SK-N-SH (cell line): ENCODE results near the gene CENPVL3. TPM values are rescaled to one million over a fixed set of nuclear protein-coding genes. Genes with fewer than 3 reads are reported as not detected.
"Not testable (repeated sequence)": the region's sequence is repeated elsewhere in the genome, so short reads cannot be mapped to it uniquely, and the experiment has no call there.

Experiments
- CTCF ChIA-PET: fragments of 300-600, 350-600 bp; formaldehyde crosslinking; extraction: SDS; loops from one replicate; lab custom pipeline; 2021; lab: Yijun Ruan, JAX
- POLR2A ChIA-PET: fragments of 350-600 bp; sonication (Branson Sonifier 250); formaldehyde crosslinking; extraction: SDS; loops from one replicate; lab custom pipeline; 2020; ENCODE audit warnings: antibody characterized with exemption, inconsistent platforms; lab: Yijun Ruan, JAX
- DNase-seq: peaks from one replicate; pipeline ENCODE4 v3.0.0; 2012
- H2AFZ ChIP-seq: fragments of 200-600 bp; sonication (generic); 2 replicates; pipeline ENCODE4 v1.8.1; 2016; ENCODE audit warnings: antibody characterized with exemption, mild to moderate bottlenecking, low read depth
- H3F3A ChIP-seq: fragments of 200-600 bp; sonication (generic); replicated peaks from 2 replicates; pipeline ENCODE3; 2016; ENCODE audit warnings: antibody characterized with exemption, mild to moderate bottlenecking; ENCODE audit not compliant: insufficient read depth
- H3K27ac ChIP-seq, 2 experiments: fragments of 200-500 bp in 1 of 2; fragments of 200-600 bp in 1 of 2; sonication (Bioruptor generic) in 1 of 2; sonication (generic), shearing (Covaris generic) in 1 of 2; 2 replicates each; pipeline versions ENCODE4 v1.5.1 to v1.6.1; 2014 to 2016; ENCODE audit warnings: low read depth in 2 of 2, inconsistent platforms in 1 of 2, low read length in 1 of 2, mild to moderate bottlenecking in 1 of 2, mixed read lengths in 1 of 2
- H3K27me3 ChIP-seq: fragments of 200-600 bp; sonication (generic), shearing (Covaris generic); 2 replicates; pipeline ENCODE4 v1.6.1; 2016; ENCODE audit warnings: mixed run types; ENCODE audit not compliant: insufficient read depth
- H3K36me3 ChIP-seq, 2 experiments: fragments of 200-500 bp in 1 of 2; fragments of 200-600 bp in 1 of 2; sonication (Bioruptor generic) in 1 of 2; sonication (generic) in 1 of 2; replicated peaks in 1 of 2; 2 replicates each; pipeline versions ENCODE3 to v1.5.1; 2014 to 2016; ENCODE audit warnings: low read length in 1 of 2, mild to moderate bottlenecking in 1 of 2; ENCODE audit not compliant: insufficient read depth in 2 of 2, control insufficient read depth in 1 of 2
- H3K4me1 ChIP-seq, 2 experiments: fragments of 200-500 bp in 1 of 2; fragments of 200-600 bp in 1 of 2; sonication (Bioruptor generic) in 1 of 2; sonication (generic), shearing (Covaris generic) in 1 of 2; 2 replicates each; pipeline versions ENCODE4 v1.5.1 to v1.6.1; 2014 to 2016; ENCODE audit warnings: low read depth in 1 of 2, low read length in 1 of 2, mixed run types in 1 of 2; ENCODE audit not compliant: insufficient read depth in 2 of 2, control insufficient read depth in 1 of 2
- H3K4me2 ChIP-seq: fragments of 200-600 bp; sonication (generic), shearing (Covaris generic); 2 replicates; pipeline ENCODE4 v1.6.1; 2017; ENCODE audit warnings: mixed run types
- H3K4me3 ChIP-seq, 2 experiments: fragments of 200-500 bp in 1 of 2; fragments of 200-600 bp in 1 of 2; sonication (Bioruptor generic) in 1 of 2; sonication (generic), shearing (Covaris generic) in 1 of 2; 2 replicates each; pipeline versions ENCODE4 v1.5.1 to v1.8.1; 2014 to 2016; ENCODE audit warnings: low read depth in 2 of 2, inconsistent platforms in 1 of 2, low read length in 1 of 2, mild to moderate bottlenecking in 1 of 2, mixed read lengths in 1 of 2, moderate library complexity in 1 of 2
- H3K79me2 ChIP-seq: fragments of 200-600 bp; sonication (generic); 2 replicates; pipeline ENCODE4 v1.8.1; 2017; ENCODE audit warnings: mild to moderate bottlenecking; ENCODE audit not compliant: insufficient read depth
- H3K9ac ChIP-seq: fragments of 200-600 bp; sonication (generic); 2 replicates; pipeline ENCODE4 v1.6.1; 2017; ENCODE audit warnings: mixed run types
- H3K9me2 ChIP-seq: fragments of 200-600 bp; sonication (generic); 2 replicates; pipeline ENCODE4 v1.6.1; 2017; ENCODE audit warnings: mixed run types
- H3K9me3 ChIP-seq: fragments of 200-600 bp; sonication (generic); 2 replicates; pipeline ENCODE4 v1.6.1; 2017; ENCODE audit warnings: mixed run types, mild to moderate bottlenecking, moderate library complexity
- H4K20me1 ChIP-seq: fragments of 200-600 bp; sonication (generic); 2 replicates; pipeline ENCODE4 v1.6.1; 2017; ENCODE audit warnings: mild to moderate bottlenecking, mixed run types; ENCODE audit not compliant: insufficient read depth
- ELF1 ChIP-seq: IDR thresholded peaks from 2 replicates; pipeline ENCODE4 v1.4.0; 2012
- FOXJ3 ChIP-seq: sonication (generic); formaldehyde crosslinking; IDR thresholded peaks from 2 replicates; pipeline ENCODE4 v1.5.1; 2020; ENCODE audit warnings: mild to moderate bottlenecking, missing genetic modification reagents
- MAX ChIP-seq: IDR thresholded peaks from 2 replicates; pipeline ENCODE4 v1.4.0; 2012; ENCODE audit warnings: low read depth
- NRF1 ChIP-seq: IDR thresholded peaks from 2 replicates; pipeline ENCODE4 v1.6.1; 2012; ENCODE audit warnings: low read depth, mild to moderate bottlenecking, low read length
- POLR2AphosphoS5 ChIP-seq: IDR thresholded peaks from 2 replicates; pipeline ENCODE4 v1.6.1; 2012; ENCODE audit warnings: low read depth, low read length
- RXRA ChIP-seq: IDR thresholded peaks from 2 replicates; pipeline ENCODE4 v1.4.0; 2012; ENCODE audit warnings: low read depth, mild to moderate bottlenecking, borderline replicate concordance
- TEAD4 ChIP-seq: IDR thresholded peaks from 2 replicates; pipeline ENCODE4 v1.4.0; 2012; ENCODE audit warnings: mild to moderate bottlenecking, borderline replicate concordance; ENCODE audit not compliant: insufficient read depth
- USF1 ChIP-seq: IDR thresholded peaks from 2 replicates; pipeline ENCODE4 v1.4.0; 2012; ENCODE audit warnings: low read depth, borderline replicate concordance
- ZBTB33 ChIP-seq: IDR thresholded peaks from 2 replicates; pipeline ENCODE4 v1.4.0; 2012; ENCODE audit warnings: low read depth, borderline replicate concordance
- WGBS: methylation state at CpG from one replicate; pipeline ENCODE4 v1.1.6; 2017; ENCODE audit warnings: low lambda C conversion rate; 5-methylcytosine and 5-hydroxymethylcytosine counted together
- polyA plus RNA-seq, 3 experiments: library from polyadenylated mRNA; depleted of rRNA; stranded (reverse); fragments of >200 nt; gene quantifications; 2 replicates each; pipeline ENCODE4 v1.2.3, GENCODE V29; 2012

CENPVL3 gene
- polyA plus RNA-seq (2012; rRNA removed): 0.67 and 0.80 TPM in 2 replicates
- 0.52 and 0.79 TPM in 2 replicates for polyA plus RNA-seq (2012; cell fraction: cytosol; rRNA removed)
- polyA plus RNA-seq (2012; cell fraction: nucleus; rRNA removed): 0.38 and 0.43 TPM in 2 replicates

- H3K9me2 ChIP-seq, H3F3A ChIP-seq, H4K20me1 ChIP-seq, H3K9me3 ChIP-seq, H2AFZ ChIP-seq, POLR2A ChIA-PET, H3K4me1 ChIP-seq, H3K79me2 ChIP-seq, H3K9ac ChIP-seq, H3K27ac ChIP-seq, H3K36me3 ChIP-seq, CTCF ChIA-PET: not testable (repeated sequence)
- Histone ChIP-seq H3K27me3 (peaks cover 15% of the 10 kb centered on the region; the same call in 1 of the 2 replicates), H3K4me3 (peak within 1 kb of the TSS in 1 of 2 experiments; percentile 25; a peak in 2 of 4 replicates), H3K4me2 (peak within 1 kb of the TSS; percentile 19; the same call in 1 of the 2 replicates)
- WGBS: 9% methylated on average over 9 of the region's 81 CpGs
- peak; percentile 47 for DNase-seq
Measured at GRCh38 chrX:51618241-51619155, at the start of gene CENPVL3. Gene CENPVL3 (minus strand): TSS chrX:51618912. CDS start chrX:51618873, 39 bp downstream.

- Histone ChIP-seq H3K36me3 (no peaks in the 10 kb centered on the region), H3K9ac (no peak overlapping the region), H3K27ac (no peak overlapping the region), H3K79me2 (no peaks in the 10 kb centered on the region), H3K4me3 (no peak overlapping the region), H4K20me1 (no peaks in the 10 kb centered on the region), H3K9me2 (no peaks in the 10 kb centered on the region), H3K9me3 (no peaks in the 10 kb centered on the region), H3K27me3 (peaks cover 6% of the 10 kb centered on the region; the same call in 1 of the 2 replicates), H2AFZ (no peak overlapping the region), H3K4me2 (no peak overlapping the region), H3F3A (no peaks in the 10 kb centered on the region), H3K4me1 (no peaks in the 10 kb centered on the region)
- TF ChIP-seq TEAD4 (no peak), ZBTB33 (no peak), MAX (no peak), POLR2AphosphoS5 (no peak), USF1 (no peak), RXRA (no peak), FOXJ3 (CRISPR knock-in tag) (no peak), ELF1 (no peak), NRF1 (no peak)
- POLR2A ChIA-PET: no interaction called here
- no peak for DNase-seq
- CTCF ChIA-PET: no interaction called here
- WGBS: 8% methylated on average over 5 of the region's 5 CpGs
Measured at GRCh38 chrX:51665981-51666380, 47.3 kb upstream of the CENPVL3 start.
